Esophagus (tissue), 2 donors: ENCODE results near the gene DNAJC5. TPM values are rescaled to one million over a fixed set of nuclear protein-coding genes. Genes with fewer than 3 reads are reported as not detected.
A peak's percentile ranks its signal among the peaks of the same experiment; 100 is the strongest.
"Not testable (repeated sequence)": the region's sequence is repeated elsewhere in the genome, so short reads cannot be mapped to it uniquely, and the experiment has no call there.

Source experiments
- H3K27ac ChIP-seq, 2 donors: one replicate each; pipeline ENCODE4 v1.5.1; 2013; ENCODE audit warnings: low read depth in 2 of 2, mild to moderate bottlenecking in 2 of 2, inconsistent platforms in 1 of 2, low read length in 1 of 2, moderate library complexity in 1 of 2
- H3K27me3 ChIP-seq, 2 donors: one replicate each; pipeline ENCODE4 v1.6.1; 2013; ENCODE audit warnings: low read length in 2 of 2, control low read depth in 1 of 2, mild to moderate bottlenecking in 1 of 2; ENCODE audit not compliant: insufficient read depth in 2 of 2, control insufficient read depth in 1 of 2
- H3K36me3 ChIP-seq, 2 donors: one replicate each; pipeline ENCODE4 v1.6.1; 2013; ENCODE audit warnings: low read length in 1 of 2; ENCODE audit not compliant: control insufficient read depth in 2 of 2, insufficient read depth in 2 of 2
- H3K4me1 ChIP-seq, 2 donors: one replicate each; pipeline ENCODE4 v1.6.1; 2013; ENCODE audit warnings: low read length in 1 of 2; ENCODE audit not compliant: control insufficient read depth in 2 of 2, insufficient read depth in 2 of 2
- H3K4me3 ChIP-seq, 2 donors: one replicate each; pipeline ENCODE4 v1.5.1; 2013; ENCODE audit warnings: low read length in 2 of 2, mild to moderate bottlenecking in 2 of 2, low read depth in 1 of 2, moderate library complexity in 1 of 2
- H3K9me3 ChIP-seq, 2 donors: one replicate each; pipeline ENCODE4 v1.6.1; 2013; ENCODE audit warnings: mild to moderate bottlenecking in 2 of 2, low read depth in 1 of 2, low read length in 1 of 2, moderate library complexity in 1 of 2; ENCODE audit not compliant: control insufficient read depth in 2 of 2, insufficient read depth in 1 of 2
- WGBS, 2 donors: extraction: QIAGEN DNeasy Blood & Tissue Kit; methylation state at CpG; one replicate each; pipeline ENCODE4 v1.1.7; 2013; 5-methylcytosine and 5-hydroxymethylcytosine counted together
- polyA plus RNA-seq, 2 donors: library from polyadenylated mRNA; stranded (reverse); fragments of 200-250 nt; gene quantifications; one replicate each; pipeline ENCODE4 v1.2.3, GENCODE V29; 2013
- donor health status: healthy with polysubstance abuse.
- donor health status: Bipolar disorder and iron deficiency.

DNAJC5 gene
- polyA plus RNA-seq, 2 donors: 42.9 to 59.4 TPM

GRCh38 chr20:63957004-63957689, 62.2 kb downstream of the DNAJC5 start:
- Histone ChIP-seq H3K27me3 (no peaks in the 10 kb centered on the region), H3K36me3 (peaks cover 0 to 23% of the 10 kb centered on the region in 2 donors), H3K9me3 (no peaks in the 10 kb centered on the region), H3K4me3 (peak overlapping the region; percentile 43 to 48), H3K27ac (peak overlapping the region; percentile 80 to 93), H3K4me1 (peaks cover 10 to 26% of the 10 kb centered on the region in 2 donors)
- 2 to 3% methylated on average over 28 of the region's 28 CpGs for WGBS, 2 donors

DNA sequence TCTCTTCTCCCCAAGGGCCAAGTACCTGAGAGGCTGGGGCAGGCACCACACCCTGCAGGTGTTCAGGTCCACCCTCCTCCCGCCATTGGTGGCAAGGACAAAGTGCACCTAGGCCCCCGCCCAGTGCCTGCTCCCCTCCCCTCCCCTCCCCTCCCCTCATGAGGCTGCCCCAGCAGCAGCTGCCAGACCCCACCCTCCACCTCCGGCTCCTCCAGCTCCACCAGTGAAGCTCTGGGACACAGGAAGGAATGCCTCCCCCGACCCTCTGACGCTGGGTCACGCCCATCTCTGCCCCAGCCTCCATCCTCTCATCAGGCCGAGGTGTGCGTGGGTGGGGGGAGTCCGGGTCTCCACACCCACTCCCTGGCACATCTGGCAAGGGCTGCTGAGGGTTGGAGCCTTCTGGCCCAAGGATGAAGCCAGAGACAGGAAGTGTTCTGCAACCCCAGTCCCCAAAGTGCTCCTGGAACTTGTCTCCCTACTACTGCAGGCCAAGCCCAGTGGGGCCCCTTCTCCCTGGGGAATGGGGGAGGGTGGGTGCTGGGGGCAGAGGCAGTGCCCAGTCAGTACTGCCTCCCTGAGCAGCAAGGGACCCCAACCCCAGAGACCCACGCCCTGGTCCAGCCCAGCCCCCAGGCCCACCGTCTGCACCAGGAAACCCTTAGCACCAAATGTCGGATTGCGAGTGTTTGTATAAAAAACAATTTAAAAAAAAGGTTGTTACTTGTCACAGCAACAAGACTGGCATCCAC, 62.9 kb downstream of the DNAJC5 start:
- peaks cover 0 to 30% of the 10 kb centered on the region in 2 donors for H3K36me3 ChIP-seq
- H3K9me3 ChIP-seq: no peaks in the 10 kb centered on the region
- no peaks in the 10 kb centered on the region for H3K27me3 ChIP-seq
- 33 to 34% methylated on average over 13 of the region's 13 CpGs for WGBS, 2 donors
- peak overlapping the region; percentile 43 to 48 for H3K4me3 ChIP-seq
- peaks cover 6 to 20% of the 10 kb centered on the region in 2 donors for H3K4me1 ChIP-seq
- H3K27ac ChIP-seq: peak overlapping the region; percentile 80 to 93

DNA sequence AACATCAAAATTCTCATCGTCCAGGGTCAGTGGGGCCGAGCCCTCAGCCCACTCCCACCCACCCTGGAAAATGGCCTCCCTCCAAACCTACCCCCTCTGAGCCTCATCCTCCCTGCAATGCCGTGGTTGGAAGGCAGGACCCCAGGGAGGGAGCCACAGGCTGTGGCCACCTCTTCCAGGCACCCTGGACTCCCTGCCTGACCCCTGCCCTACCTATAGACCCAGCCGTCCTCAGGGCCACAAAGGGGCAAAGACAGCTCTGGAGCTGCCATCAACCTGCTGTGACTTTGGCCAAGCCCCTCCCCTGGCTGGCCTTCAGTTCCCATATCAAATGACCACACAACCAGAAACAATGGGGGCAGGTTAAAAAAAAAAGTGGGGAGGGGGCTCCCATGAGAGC, 63.5 kb downstream of the DNAJC5 start:
- peaks cover 0 to 36% of the 10 kb centered on the region in 2 donors for H3K36me3 ChIP-seq
- peak overlapping the region in 1 of 2 donors; percentile 93 for H3K27ac ChIP-seq
- H3K4me1 ChIP-seq: peaks cover 6 to 20% of the 10 kb centered on the region in 2 donors
- 53 to 70% methylated on average over 4 of the region's 4 CpGs for whole genome bisulfite sequencing, 2 donors
- no peaks in the 10 kb centered on the region for H3K9me3 ChIP-seq
- H3K4me3 ChIP-seq: no peak overlapping the region
- H3K27me3 ChIP-seq: no peaks in the 10 kb centered on the region

DNA sequence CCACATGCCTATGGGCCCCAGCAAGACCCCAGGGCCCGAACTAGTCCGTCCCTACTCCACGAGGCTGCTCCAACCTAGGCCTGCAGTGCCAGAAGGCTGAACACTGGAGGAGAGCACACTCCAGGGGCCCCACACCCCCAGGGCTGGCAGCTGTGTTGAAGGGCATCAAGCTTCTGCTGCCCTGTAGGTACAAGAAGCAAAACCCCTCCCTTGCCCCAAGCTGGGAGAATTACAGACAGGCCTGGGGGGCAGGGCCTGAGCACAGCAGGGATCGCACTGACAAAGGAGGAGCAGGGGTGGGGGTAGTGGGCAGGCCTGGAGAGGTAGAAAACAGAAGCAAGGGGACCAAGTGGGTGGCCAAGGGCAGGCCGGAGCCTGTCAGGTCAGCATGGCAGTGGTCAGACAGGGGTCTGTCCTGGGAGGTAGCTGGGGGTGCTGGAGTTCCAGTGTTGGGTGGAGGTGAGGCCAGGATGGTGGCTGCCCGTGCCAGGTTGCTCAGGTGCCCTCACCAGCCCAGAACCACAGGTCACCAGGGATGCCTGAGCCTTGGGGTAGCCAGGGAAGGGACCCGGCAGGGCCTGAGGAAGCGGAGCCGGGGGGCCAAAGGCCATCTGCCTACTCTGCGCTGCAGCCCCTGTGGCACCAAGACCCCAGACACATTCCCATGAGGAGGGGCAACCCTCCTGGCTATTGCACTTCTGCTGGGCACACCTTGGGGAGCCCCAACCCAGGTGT, 64.2 kb downstream of the DNAJC5 start:
- Histone ChIP-seq H3K27ac (peak overlapping the region in 1 of 2 donors; percentile 93), H3K36me3 (peaks cover 0 to 43% of the 10 kb centered on the region in 2 donors), H3K9me3 (no peaks in the 10 kb centered on the region), H3K27me3 (no peaks in the 10 kb centered on the region), H3K4me3 (no peak overlapping the region), H3K4me1 (peaks cover 6 to 15% of the 10 kb centered on the region in 2 donors)
- WGBS, 2 donors: 82 to 86% methylated on average over 10 of the region's 10 CpGs

GRCh38 chr20:63959699-63960075, 64.8 kb downstream of the DNAJC5 start:
- peaks cover 0 to 46% of the 10 kb centered on the region in 2 donors for H3K36me3 ChIP-seq
- H3K9me3 ChIP-seq: no peaks in the 10 kb centered on the region
- no peak overlapping the region for H3K27ac ChIP-seq
- H3K4me1 ChIP-seq: peaks cover under 1 to 10% of the 10 kb centered on the region in 2 donors
- 91 to 94% methylated on average over 14 to 17 of the region's 17 CpGs for WGBS, 2 donors
- H3K27me3 ChIP-seq: no peaks in the 10 kb centered on the region
- H3K4me3 ChIP-seq: no peak overlapping the region

DNA sequence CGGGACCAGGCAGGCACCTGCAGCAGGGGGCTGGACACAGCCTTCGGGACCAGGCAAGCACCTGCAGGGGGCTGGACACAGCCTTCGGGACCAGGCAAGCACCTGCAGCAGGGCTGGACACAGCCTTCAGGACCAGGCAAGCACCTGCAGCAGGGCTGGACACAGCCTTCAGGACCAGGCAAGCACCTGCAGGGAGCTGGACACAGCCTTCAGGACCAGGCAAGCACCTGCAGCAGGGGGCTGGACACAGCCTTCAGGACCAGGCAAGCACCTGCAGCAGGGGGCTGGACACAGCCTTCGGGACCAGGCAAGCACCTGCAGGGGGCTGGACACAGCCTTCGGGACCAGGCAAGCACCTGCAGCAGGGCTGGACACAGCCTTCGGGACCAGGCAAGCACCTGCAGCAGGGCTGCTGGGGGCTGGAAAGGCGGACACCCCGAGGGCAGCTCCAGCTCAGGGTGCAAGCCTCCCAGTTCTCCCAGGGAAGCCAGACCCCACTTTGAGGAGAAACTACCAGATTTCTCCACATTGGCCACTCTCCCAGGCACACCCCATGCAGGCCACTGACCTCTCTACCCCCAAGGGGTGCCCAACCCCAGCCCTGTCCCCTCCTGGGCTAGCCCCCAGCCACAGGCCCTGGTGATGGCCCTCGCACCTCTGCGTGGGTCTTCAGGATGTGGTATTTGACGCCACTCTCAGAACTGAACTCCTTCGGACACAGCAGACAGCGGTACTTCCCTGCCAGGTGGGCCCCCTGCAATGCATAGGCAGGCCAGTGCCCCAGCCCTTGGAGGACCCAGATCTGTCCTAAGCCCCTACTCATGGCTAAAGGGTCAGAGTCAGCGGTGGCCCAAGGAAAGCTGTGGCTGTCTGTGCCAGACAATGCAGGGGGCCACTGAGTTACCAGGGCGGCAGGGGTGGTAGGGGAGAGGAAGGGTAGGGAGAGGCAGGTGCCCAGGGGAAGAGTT, 66.0 kb downstream of the DNAJC5 start:
- not testable (repeated sequence) for H3K27ac ChIP-seq, H3K9me3 ChIP-seq, H3K27me3 ChIP-seq, H3K4me1 ChIP-seq, H3K4me3 ChIP-seq
- 91 to 92% methylated on average over 14 to 15 of the region's 15 CpGs for WGBS, 2 donors
- H3K36me3 ChIP-seq: peaks cover 0 to 46% of the 10 kb centered on the region in 2 donors

DNA sequence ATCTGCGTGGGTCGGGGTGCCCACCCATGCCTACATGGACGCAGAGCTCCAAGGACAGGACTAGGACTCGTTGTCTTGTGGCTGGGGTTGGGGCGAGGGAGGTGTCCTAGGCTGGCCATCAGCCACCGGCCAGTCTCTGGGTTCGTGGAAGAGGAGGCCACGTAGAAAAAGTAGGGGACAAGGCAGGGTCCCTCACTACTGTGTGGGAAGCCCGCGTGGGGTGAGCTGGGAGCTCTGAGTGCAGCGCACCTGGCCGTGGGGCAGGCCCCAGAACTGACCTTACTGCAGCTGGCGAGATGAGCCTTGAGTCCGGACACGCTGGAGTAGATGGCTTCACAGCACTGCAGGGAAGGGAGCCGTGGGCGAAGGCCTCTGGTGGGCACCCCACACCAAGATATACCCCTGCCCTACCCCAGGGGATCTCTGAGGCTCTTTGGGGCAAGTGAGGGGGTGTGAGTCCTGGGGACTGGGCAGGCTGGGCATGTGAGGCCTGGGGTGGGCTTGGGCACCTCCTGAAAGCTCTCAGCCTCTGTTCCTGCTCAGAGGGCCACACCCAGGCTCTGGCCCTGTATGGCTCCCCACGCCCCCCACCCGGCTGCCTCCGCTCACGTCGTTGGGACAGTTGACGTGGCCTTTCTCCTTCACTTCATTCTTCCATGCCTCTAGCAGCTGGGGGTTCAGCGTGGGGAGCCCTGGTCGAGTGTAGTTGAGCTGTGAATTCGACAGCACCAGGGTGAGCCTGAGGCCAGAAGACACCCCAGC, 66.9 kb downstream of the DNAJC5 start:
- Histone ChIP-seq H3K27ac (no peak overlapping the region), H3K4me3 (no peak overlapping the region), H3K27me3 (no peaks in the 10 kb centered on the region), H3K4me1 (peaks cover 0 to 9% of the 10 kb centered on the region in 2 donors), H3K36me3 (peaks cover 0 to 53% of the 10 kb centered on the region in 2 donors), H3K9me3 (peaks cover 0 to 3% of the 10 kb centered on the region in 2 donors)
- WGBS, 2 donors: 88 to 90% methylated on average over 26 of the region's 26 CpGs

DNA sequence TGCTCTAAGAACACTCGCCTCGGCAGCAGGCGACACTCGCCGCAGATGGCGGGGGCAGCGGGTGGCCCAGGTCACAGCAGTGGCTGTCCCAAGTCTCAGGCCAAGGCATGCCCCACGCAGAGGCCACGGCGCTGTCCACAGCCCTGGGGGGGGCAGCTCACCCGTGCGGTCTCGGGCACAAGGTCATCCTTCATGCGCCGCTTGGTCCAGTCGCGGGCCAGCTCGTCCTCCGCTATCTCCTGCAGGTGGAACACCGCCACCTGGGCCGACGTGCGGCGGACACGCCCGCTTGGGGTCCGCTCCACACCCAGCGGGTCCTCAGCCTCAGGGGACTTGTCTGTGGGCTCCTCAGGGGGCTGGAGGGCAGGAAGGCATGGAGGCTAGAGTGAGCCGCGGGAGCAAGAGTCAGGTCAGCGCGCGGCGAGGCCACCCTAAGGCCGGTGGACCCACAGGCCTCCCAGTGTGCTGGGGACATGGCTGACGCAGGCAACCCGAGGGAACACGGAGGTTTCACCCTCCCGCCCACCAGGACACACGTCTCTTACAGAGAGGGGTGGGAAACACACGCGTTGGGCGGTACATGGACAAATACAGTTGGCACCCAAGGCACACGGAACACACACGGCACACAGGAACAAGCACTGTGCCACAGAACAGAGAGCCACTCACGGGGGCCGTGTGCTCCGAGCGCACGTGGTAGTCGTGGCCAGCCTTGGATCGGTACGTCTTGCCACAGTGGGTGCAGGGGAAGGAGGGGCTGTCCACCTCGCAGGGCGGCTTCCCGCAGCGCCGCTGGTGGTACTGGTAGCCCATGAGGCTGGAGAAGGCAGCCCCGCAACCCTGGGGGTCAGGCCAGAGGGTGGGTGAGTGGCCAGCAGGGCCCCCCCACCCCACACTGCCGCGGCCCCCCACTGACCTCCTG, 67.8 kb downstream of the DNAJC5 start:
- Histone ChIP-seq H3K4me1 (peaks cover 0 to 4% of the 10 kb centered on the region in 2 donors), H3K27me3 (no peaks in the 10 kb centered on the region), H3K9me3 (peaks cover 0 to 3% of the 10 kb centered on the region in 2 donors), H3K4me3 (no peak overlapping the region), H3K36me3 (peaks cover 6 to 62% of the 10 kb centered on the region in 2 donors), H3K27ac (no peak overlapping the region)
- WGBS, 2 donors: 94 to 95% methylated on average over 58 to 61 of the region's 61 CpGs
